Measurements from ENCODE around the gene ZFYVE19. TPM values are rescaled to one million over a fixed set of nuclear protein-coding genes. Genes with fewer than 3 reads are reported as not detected.

The ZFYVE19 gene
- total and polyA plus RNA-seq, 2 of the 13 experiments (the other 11 are each of a cell fraction or from before 2014, with no cell fraction given), result 23.3 to 44.0 TPM

- WGBS (ENCODE audit: low lambda C conversion rate), result 3% methylated on average over 5 of the region's 5 CpGs
- Histone ChIP-seq H3K79me2 (ENCODE audit: insufficient read depth, low read length) (no peaks in the 10 kb centered on the region), H3K36me3 (replicated peaks in 1 of 2; ENCODE audit: control insufficient read depth in 1 of 2, insufficient read depth in 2 of 2, low read length in 2 of 2) (no peaks in the 10 kb centered on the region), H3K4me1 (ENCODE audit: insufficient read depth, low read length) (peaks cover 66% of the 10 kb centered on the region), H2AFZ (ENCODE audit: low read length) (no peak overlapping the region), H3K9me3 (ENCODE audit: low read length) (no peaks in the 10 kb centered on the region), H3K4me3 (replicated peaks in 1 of 3; ENCODE audit: insufficient read depth in 1 of 3, low read depth in 2 of 3, low read length in 3 of 3) (0 out of 6 replicates have a peak overlapping the region, but pooled peaks of 1 of the 3 experiments have one; percentile 15), H3K9ac (ENCODE audit: insufficient read depth, low read depth, low read length) (no peak overlapping the region), H3K4me2 (ENCODE audit: low read depth, low read length) (peak overlapping the region; percentile 53), H4K20me1 (ENCODE audit: insufficient read depth, low read length) (no peaks in the 10 kb centered on the region), H3K27me3 (ENCODE audit: control insufficient read depth in 1 of 2, insufficient read depth in 2 of 2, low read length in 2 of 2) (no peaks in the 10 kb centered on the region), H3K27ac (ENCODE audit: extremely low read length, insufficient read depth, low read length) (no peak overlapping the region)
- 0 out of 2 replicates have a peak, but pooled peaks have one; percentile 30 for TF ChIP-seq ZSCAN31 (CRISPR knock-in tag; IDR thresholded peaks at IDR 0.05; ENCODE audit: low read depth)
- no peak for TF ChIP-seq KDM2A (CRISPR knock-in tag; IDR thresholded peaks at IDR 0.05; ENCODE audit: borderline replicate concordance, low read depth)
- ChIA-PET CTCF (ENCODE audit: low intra/inter-chr PET ratio, low total read pairs) (no interaction called here), POLR2A (no interaction called here)
- no TSS peak for BruUV-seq (replicated peaks)
- in situ Hi-C loops (cut with HindIII; ENCODE audit: extremely low pct_ligation_motif_present, low pct_unique_long_range_greater_than_20kb), result no loop called here
- DNase-seq (ENCODE audit: low spot score) (peak; percentile 44), FAIRE-seq (peak; percentile 40), ATAC-seq (peak; percentile 8; the same call in 2 of the 3 replicates)
- intact Hi-C loops (cut with micrococcal nuclease; ENCODE audit: unreplicated experiment), result no loop called here
Measured at GRCh38 chr15:40825661-40826422, 19.0 kb downstream of the ZFYVE19 start.

- H4K20me1 ChIP-seq (ENCODE audit: insufficient read depth, low read length), result no peaks in the 10 kb centered on the region
- ATAC-seq, result peak; percentile 13; the same call in 1 of the 3 replicates
- H3K79me2 ChIP-seq (ENCODE audit: insufficient read depth, low read length), result no peaks in the 10 kb centered on the region
- no peak overlapping the region for H2AFZ ChIP-seq (ENCODE audit: low read length)
- H3K4me2 ChIP-seq (ENCODE audit: low read depth, low read length), result peak overlapping the region; percentile 53
- BruUV-seq (replicated peaks), result no TSS peak
- ChIA-PET CTCF (ENCODE audit: low intra/inter-chr PET ratio, low total read pairs) (no interaction called here), POLR2A (no interaction called here)
- H3K4me3 ChIP-seq (replicated peaks in 1 of 3; ENCODE audit: insufficient read depth in 1 of 3, low read depth in 2 of 3, low read length in 3 of 3), result no peak overlapping the region
- intact Hi-C loops (cut with micrococcal nuclease; ENCODE audit: unreplicated experiment) (no loop called here), in situ Hi-C loops (cut with HindIII; ENCODE audit: extremely low pct_ligation_motif_present, low pct_unique_long_range_greater_than_20kb) (no loop called here)
- H3K27me3 ChIP-seq (ENCODE audit: control insufficient read depth in 1 of 2, insufficient read depth in 2 of 2, low read length in 2 of 2), result no peaks in the 10 kb centered on the region
- no peak overlapping the region for H3K9ac ChIP-seq (ENCODE audit: insufficient read depth, low read depth, low read length)
- peaks cover 72% of the 10 kb centered on the region for H3K4me1 ChIP-seq (ENCODE audit: insufficient read depth, low read length)
- no peaks in the 10 kb centered on the region for H3K9me3 ChIP-seq (ENCODE audit: low read length)
- TF ChIP-seq RBM39 (IDR thresholded peaks at IDR 0.05; ENCODE audit: low read depth, low read length, poor library complexity, severe bottlenecking) (no peak), CEBPG (CRISPR knock-in tag; IDR thresholded peaks at IDR 0.05) (peak; percentile 54), CEBPB (IDR thresholded peaks at IDR 0.05; ENCODE audit: borderline replicate concordance, low read depth, low read length) (peak; percentile 38; the same call in 1 of the 2 replicates), NFE2L1 (CRISPR knock-in tag; IDR thresholded peaks at IDR 0.05; ENCODE audit: borderline replicate concordance) (no peak), NR2F6 (IDR thresholded peaks at IDR 0.05) (no peak), NR2F6 (CRISPR knock-in tag; IDR thresholded peaks at IDR 0.05) (peak; percentile 14; the same call in 1 of the 2 replicates), ZBTB25 (CRISPR knock-in tag; IDR thresholded peaks at IDR 0.05) (no peak), ZEB1 (IDR thresholded peaks at IDR 0.05; ENCODE audit: insufficient replicate concordance, low read depth) (peak; percentile 44)
- H3K36me3 ChIP-seq (replicated peaks in 1 of 2; ENCODE audit: control insufficient read depth in 1 of 2, insufficient read depth in 2 of 2, low read length in 2 of 2), result no peaks in the 10 kb centered on the region
- no peak overlapping the region for H3K27ac ChIP-seq (ENCODE audit: extremely low read length, insufficient read depth, low read length)
- peak; percentile 40 for FAIRE-seq
- 36% methylated on average over 4 of the region's 4 CpGs for WGBS (ENCODE audit: low lambda C conversion rate)
- no peak for DNase-seq (ENCODE audit: low spot score)
Measured at GRCh38 chr15:40826423-40827075, 19.7 kb downstream of the ZFYVE19 start.

Measured in HepG2 (cell line).